HG03064 (cell line): ENCODE data around the gene MLLT11.

Experiments used
- ATAC-seq: cut with Tn5 transposase; IDR thresholded peaks from one replicate; pipeline ENCODE4 v1.9.1; 2021; ENCODE audit warnings: low read depth; ENCODE audit not compliant: unreplicated experiment

MLLT11 gene, protein sequence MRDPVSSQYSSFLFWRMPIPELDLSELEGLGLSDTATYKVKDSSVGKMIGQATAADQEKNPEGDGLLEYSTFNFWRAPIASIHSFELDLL

GRCh38 chr1:151060007-151060656 lies at the start of gene MLLT11:
TSS of gene MLLT11 (plus strand) at chr1:151060397. CDS start at chr1:151067225, 6,828 bp downstream.
- no peak for ATAC-seq

- ATAC-seq, result no peak
Observed at GRCh38 chr1:151011154-151011850, 48.9 kb upstream of the MLLT11 start.

GRCh38 chr1:151012684-151013471 lies 47.3 kb upstream of the MLLT11 start:
- ATAC-seq, result no peak

GRCh38 chr1:151013518-151013917 lies 46.7 kb upstream of the MLLT11 start:
- no peak for ATAC-seq

DNA sequence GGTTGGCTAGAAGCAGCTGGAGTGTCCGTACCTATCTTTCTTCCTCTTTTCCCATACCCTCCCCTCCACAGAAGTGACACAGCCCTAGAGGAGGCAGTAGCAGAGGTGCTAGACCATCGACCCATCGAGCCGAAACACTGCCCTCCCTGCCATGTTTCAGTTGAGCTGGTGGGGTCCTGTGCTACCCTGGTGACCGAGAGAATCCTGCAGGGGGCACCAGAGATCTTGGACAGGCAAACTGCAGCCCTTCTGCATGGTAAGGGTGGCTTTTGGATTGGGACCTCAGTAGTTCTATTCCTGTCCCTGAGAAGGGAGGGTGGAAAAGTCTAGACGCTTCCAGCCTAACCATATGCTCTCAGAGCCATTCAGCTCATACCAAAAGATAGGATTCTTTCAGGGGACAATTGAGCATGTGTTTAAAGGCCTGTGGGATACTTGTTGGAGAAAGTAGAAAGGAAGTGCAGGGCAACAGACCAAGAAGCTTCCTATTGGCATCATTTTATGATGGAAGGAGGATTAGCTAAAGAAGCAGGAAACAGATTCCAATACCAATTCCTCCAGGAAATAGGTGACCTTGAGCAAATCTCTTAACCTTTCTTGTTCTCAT lies 35.6 kb upstream of the MLLT11 start:
- ATAC-seq, result no peak

DNA sequence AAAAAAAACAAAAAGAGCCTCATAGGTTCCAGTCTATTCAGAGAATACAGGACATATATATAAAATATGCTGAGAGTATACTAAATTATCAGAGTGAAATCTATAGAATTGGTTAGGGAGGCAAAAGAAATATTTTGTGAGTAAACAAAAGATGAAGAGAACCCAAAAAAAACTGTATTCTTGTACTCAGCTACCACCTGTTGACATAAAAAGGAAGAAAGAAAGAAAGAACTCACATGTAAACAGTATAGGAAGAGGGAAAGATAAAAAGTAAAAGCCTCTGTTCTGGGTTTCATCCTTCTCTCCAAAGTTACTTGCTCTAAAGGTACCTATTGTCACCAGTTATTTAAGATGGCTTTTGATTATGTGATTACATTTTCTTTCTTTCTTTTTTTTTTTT lies 33.7 kb upstream of the MLLT11 start:
- no peak for ATAC-seq

GRCh38 chr1:151032164-151032563 lies 28.0 kb upstream of the MLLT11 start:
- ATAC-seq, result no peak

- ATAC-seq, result no peak
Observed at GRCh38 chr1:151035167-151035566, 25.0 kb upstream of the MLLT11 start.

DNA sequence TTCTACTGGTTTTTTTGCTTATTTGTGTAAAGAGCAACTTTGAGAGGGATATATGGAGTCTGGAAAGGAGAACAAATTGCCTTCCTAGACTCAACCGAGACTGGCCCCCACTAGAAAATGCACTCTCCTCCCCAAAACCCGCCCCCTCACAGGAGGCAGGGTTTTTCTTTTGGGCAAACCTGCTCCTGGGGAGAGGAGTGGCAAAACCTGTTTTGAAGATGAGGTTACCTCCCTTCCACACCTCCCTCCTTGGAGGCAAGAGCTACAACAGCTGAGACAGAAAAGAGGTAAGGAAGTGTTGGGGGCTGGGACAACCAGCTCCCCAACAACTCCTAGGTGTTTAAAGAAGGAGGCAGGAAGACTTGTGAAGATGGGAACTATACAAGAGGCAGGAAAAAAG lies 23.8 kb upstream of the MLLT11 start, which contains the start of gene BNIPL:
Gene BNIPL (plus strand): TSS at position 231 of the 400 bp plus-strand sequence. CDS start 140 bp downstream, at position 371.
- ATAC-seq, result no peak

DNA sequence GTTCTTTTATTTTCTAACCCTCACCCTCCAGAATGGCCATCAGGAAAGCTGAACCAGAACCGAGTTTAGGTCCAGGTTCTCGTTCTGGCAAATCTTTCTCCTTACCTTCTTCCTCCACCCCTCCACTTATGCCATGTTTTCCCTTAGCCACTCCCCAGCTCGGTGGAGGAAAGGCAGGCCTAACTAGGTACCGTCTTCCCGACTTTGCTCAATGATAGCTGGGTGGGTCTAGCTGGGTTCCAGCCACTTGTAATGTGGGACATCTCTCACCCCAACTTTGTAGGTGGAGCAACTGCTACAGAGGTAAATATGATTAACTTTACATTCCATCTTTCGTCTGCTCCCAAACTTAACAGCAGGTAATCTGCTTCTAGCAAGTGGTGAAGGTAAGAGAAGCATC lies 23.2 kb upstream of the MLLT11 start:
- ATAC-seq, result no peak

GRCh38 chr1:151039521-151039920 lies 20.7 kb upstream of the MLLT11 start:
- no peak for ATAC-seq

- ATAC-seq, result no peak
Observed at GRCh38 chr1:151043163-151043562, 17.0 kb upstream of the MLLT11 start.

DNA sequence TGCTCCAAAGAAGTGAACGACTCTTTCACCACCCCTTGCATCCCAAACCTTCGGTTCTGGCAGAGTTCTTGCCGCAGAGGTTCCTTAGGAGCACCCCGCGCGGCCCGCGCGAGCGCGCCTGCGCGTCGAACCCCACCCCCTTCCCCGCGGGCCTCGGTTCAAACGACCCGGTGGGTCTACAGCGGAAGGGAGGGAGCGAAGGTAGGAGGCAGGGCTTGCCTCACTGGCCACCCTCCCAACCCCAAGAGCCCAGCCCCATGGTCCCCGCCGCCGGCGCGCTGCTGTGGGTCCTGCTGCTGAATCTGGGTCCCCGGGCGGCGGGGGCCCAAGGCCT lies 12.6 kb upstream of the MLLT11 start, which contains the start of gene C1orf56:
Gene C1orf56 (plus strand): TSS at position 161 of the 334 bp plus-strand sequence. CDS start 97 bp downstream, at position 258.
- no peak for ATAC-seq

DNA sequence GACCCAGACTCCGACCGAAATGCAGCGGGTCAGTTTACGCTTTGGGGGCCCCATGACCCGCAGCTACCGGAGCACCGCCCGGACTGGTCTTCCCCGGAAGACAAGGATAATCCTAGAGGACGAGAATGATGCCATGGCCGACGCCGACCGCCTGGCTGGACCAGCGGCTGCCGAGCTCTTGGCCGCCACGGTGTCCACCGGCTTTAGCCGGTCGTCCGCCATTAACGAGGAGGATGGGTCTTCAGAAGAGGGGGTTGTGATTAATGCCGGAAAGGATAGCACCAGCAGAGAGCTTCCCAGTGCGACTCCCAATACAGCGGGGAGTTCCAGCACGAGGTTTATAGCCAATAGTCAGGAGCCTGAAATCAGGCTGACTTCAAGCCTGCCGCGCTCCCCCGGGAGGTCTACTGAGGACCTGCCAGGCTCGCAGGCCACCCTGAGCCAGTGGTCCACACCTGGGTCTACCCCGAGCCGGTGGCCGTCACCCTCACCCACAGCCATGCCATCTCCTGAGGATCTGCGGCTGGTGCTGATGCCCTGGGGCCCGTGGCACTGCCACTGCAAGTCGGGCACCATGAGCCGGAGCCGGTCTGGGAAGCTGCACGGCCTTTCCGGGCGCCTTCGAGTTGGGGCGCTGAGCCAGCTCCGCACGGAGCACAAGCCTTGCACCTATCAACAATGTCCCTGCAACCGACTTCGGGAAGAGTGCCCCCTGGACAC lies 12.1 kb upstream of the MLLT11 start:
- no peak for ATAC-seq

DNA sequence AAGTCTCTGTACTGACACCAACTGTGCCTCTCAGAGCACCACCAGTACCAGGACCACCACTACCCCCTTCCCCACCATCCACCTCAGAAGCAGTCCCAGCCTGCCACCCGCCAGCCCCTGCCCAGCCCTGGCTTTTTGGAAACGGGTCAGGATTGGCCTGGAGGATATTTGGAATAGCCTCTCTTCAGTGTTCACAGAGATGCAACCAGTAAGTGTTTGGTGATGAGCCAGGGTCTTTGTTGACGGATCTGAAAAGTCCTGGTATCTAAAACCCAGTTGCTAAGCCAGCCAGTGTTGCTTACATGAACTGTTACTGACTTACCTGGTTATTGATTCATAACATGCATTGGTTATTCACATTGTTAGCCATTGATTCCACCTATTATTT lies 11.6 kb upstream of the MLLT11 start:
- no peak for ATAC-seq

GRCh38 chr1:151049458-151049857 lies 10.7 kb upstream of the MLLT11 start:
- no peak for ATAC-seq

- no peak for ATAC-seq
Observed at GRCh38 chr1:151050051-151050688, 10.0 kb upstream of the MLLT11 start.

DNA sequence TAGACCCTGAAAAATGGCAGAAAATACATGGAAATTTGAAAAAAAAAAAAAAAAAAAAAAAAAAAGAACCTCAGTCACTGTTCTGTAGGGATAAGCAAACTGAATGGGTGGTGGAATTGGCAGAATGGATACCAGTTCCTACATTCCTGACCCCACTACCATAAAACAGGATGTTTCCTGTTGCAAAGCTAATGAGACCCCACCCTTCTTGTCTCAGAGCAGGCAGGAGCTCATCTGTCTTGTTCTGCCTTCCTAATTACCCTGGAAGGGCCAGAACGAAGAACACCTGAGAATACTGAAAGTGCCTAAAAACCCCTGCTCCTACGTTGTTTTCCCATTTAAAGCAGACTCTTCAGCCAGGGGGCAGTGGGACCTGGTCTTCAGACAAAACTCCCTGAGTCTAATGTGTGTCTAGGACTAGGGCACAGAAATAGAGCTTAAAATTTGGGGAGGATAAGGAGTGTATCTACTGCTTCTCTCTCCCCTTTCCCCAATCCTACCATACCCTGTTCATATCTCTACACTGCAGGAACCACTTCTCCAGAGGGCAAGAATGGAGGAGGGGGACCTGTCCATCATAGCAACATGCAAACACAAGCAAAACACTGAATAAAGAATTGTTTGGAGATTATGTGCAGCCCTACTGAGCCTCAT lies 8.7 kb upstream of the MLLT11 start:
- no peak for ATAC-seq

DNA sequence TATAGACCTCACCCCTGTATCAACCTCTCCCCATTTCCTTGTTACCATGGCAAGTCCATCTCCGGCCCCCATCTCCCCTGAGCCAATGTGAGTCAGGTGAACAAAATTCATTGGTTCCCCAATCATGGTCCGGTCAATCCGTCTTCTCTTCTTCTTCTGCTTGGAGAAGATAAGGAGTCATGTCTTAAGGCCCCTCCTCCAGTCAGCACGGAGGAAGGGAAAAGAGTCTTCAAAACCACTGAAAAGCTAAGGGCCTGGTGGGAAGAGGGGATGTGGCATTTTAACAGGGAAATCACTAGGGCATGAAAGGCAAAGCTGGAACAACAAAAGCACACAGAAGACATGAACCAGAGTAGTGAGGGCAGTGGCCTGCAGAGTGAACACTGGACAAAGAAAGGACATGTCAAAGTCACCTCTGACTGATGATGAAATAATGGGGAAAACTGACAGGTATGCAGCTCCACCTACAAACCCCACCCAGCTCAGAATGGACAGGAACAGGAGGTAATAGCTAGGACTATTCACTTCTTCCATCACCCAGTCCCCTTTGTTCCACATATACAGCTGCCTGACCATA lies 5.1 kb upstream of the MLLT11 start:
- ATAC-seq, result no peak
